BE2C (cell line): ENCODE data around the gene POLR1A.

Experiments
- DNase-seq: peaks from one replicate; pipeline ENCODE4 v3.0.0-alpha.2; 2020
- H3K27me3 ChIP-seq: fragments of 250-450 bp; sonication (Bioruptor Pico); 2 replicates; pipeline ENCODE4 v1.5.1; 2020; ENCODE audit warnings: mild to moderate bottlenecking
- H3K36me3 ChIP-seq: fragments of 250-450 bp; sonication (Bioruptor Pico); 2 replicates; pipeline ENCODE4 v1.5.1; 2020; ENCODE audit warnings: mild to moderate bottlenecking
- H3K4me1 ChIP-seq: fragments of 250-450 bp; sonication (Bioruptor Pico); 2 replicates; pipeline ENCODE4 v1.5.1; 2020
- H3K4me3 ChIP-seq: 2 replicates; pipeline ENCODE4 v1.5.1; 2011; ENCODE audit warnings: low read depth, low read length
- H3K9me3 ChIP-seq: fragments of 250-450 bp; sonication (Bioruptor Pico); 2 replicates; pipeline ENCODE4 v1.5.1; 2020
- CTCF ChIP-seq: IDR thresholded peaks from 2 replicates; pipeline ENCODE4 v1.5.1; 2012; ENCODE audit warnings: mild to moderate bottlenecking, low read depth, low read length

The POLR1A gene

GRCh38 chr2:86048383-86048701, 57.3 kb downstream of the POLR1A start:
- no peak for DNase-seq
- H3K36me3 ChIP-seq, result peaks cover 30% of the 10 kb centered on the region
- no peaks in the 10 kb centered on the region for H3K4me1 ChIP-seq
- no peaks in the 10 kb centered on the region for H3K9me3 ChIP-seq
- no peaks in the 10 kb centered on the region for H3K27me3 ChIP-seq
- no peak overlapping the region for H3K4me3 ChIP-seq
- no peak for TF ChIP-seq CTCF

- DNase-seq, result no peak
- no peaks in the 10 kb centered on the region for H3K9me3 ChIP-seq
- H3K27me3 ChIP-seq, result no peaks in the 10 kb centered on the region
- no peaks in the 10 kb centered on the region for H3K4me1 ChIP-seq
- H3K36me3 ChIP-seq, result peaks cover 30% of the 10 kb centered on the region
- no peak for TF ChIP-seq CTCF
- no peak overlapping the region for H3K4me3 ChIP-seq
These were observed 57.9 kb downstream of the POLR1A start for GRCh38 chr2:86047575-86048382.

GRCh38 chr2:86045541-86045940, 60.1 kb downstream of the POLR1A start:
- TF ChIP-seq CTCF, result no peak
- no peaks in the 10 kb centered on the region for H3K27me3 ChIP-seq
- no peak overlapping the region for H3K4me3 ChIP-seq
- H3K9me3 ChIP-seq, result no peaks in the 10 kb centered on the region
- peaks cover 31% of the 10 kb centered on the region for H3K36me3 ChIP-seq
- no peaks in the 10 kb centered on the region for H3K4me1 ChIP-seq
- DNase-seq, result no peak

GRCh38 chr2:86044614-86045013, 61.1 kb downstream of the POLR1A start:
- H3K27me3 ChIP-seq, result no peaks in the 10 kb centered on the region
- H3K9me3 ChIP-seq, result no peaks in the 10 kb centered on the region
- H3K36me3 ChIP-seq, result peaks cover 36% of the 10 kb centered on the region
- DNase-seq, result no peak
- no peak overlapping the region for H3K4me3 ChIP-seq
- no peak for TF ChIP-seq CTCF
- H3K4me1 ChIP-seq, result no peaks in the 10 kb centered on the region

- H3K4me1 ChIP-seq, result no peaks in the 10 kb centered on the region
- TF ChIP-seq CTCF, result no peak
- no peak overlapping the region for H3K4me3 ChIP-seq
- H3K9me3 ChIP-seq, result no peaks in the 10 kb centered on the region
- no peaks in the 10 kb centered on the region for H3K27me3 ChIP-seq
- H3K36me3 ChIP-seq, result peaks cover 34% of the 10 kb centered on the region
- DNase-seq, result no peak
These were observed 61.6 kb downstream of the POLR1A start for GRCh38 chr2:86044045-86044444.

GRCh38 chr2:86042256-86043168, 63.2 kb downstream of the POLR1A start:
- TF ChIP-seq CTCF, result no peak
- peaks cover 39% of the 10 kb centered on the region for H3K36me3 ChIP-seq
- H3K9me3 ChIP-seq, result no peaks in the 10 kb centered on the region
- no peak for DNase-seq
- no peaks in the 10 kb centered on the region for H3K27me3 ChIP-seq
- no peaks in the 10 kb centered on the region for H3K4me1 ChIP-seq
- H3K4me3 ChIP-seq, result no peak overlapping the region
